Astrocyte (in vitro differentiated cells and primary cell): ENCODE results near the gene CDH23. TPM values are rescaled to one million over a fixed set of nuclear protein-coding genes. Genes with fewer than 3 reads are reported as not detected.

Experiments used
- DNase-seq: peaks from one replicate; pipeline ENCODE4 v3.0.0-alpha.2; 2010; ENCODE audit warnings: low read depth
- FAIRE-seq: peaks from 2 replicates; lab custom pipeline; 2011; peaks lifted over from hg19 to GRCh38; lab: Jason Lieb, UNC
- H2AFZ ChIP-seq: 2 replicates; pipeline ENCODE4 v1.6.0; 2012; ENCODE audit warnings: low read depth, low read length, inconsistent platforms
- H3K27ac ChIP-seq: 2 replicates; pipeline ENCODE4 v1.5.1; 2011; ENCODE audit warnings: low read depth, low read length, inconsistent platforms
- H3K27me3 ChIP-seq: 2 replicates; pipeline ENCODE4 v1.6.0; 2011; ENCODE audit warnings: low read length, inconsistent platforms; ENCODE audit not compliant: insufficient read depth
- H3K36me3 ChIP-seq: 2 replicates; pipeline ENCODE4 v1.5.1; 2011; ENCODE audit warnings: low read length, inconsistent platforms; ENCODE audit not compliant: insufficient read depth
- H3K4me1 ChIP-seq: 2 replicates; pipeline ENCODE4 v1.5.1; 2011; ENCODE audit warnings: low read length, inconsistent platforms; ENCODE audit not compliant: insufficient read depth
- H3K4me2 ChIP-seq: 2 replicates; pipeline ENCODE4 v1.6.0; 2012; ENCODE audit warnings: low read length, inconsistent platforms
- H3K4me3 ChIP-seq: 2 replicates; pipeline ENCODE4 v1.5.1; 2011; ENCODE audit warnings: low read depth, mild to moderate bottlenecking, low read length, inconsistent platforms; ENCODE audit not compliant: insufficient read depth
- H3K79me2 ChIP-seq: 2 replicates; pipeline ENCODE4 v1.6.0; 2012; ENCODE audit warnings: mild to moderate bottlenecking, low read length, inconsistent platforms; ENCODE audit not compliant: insufficient read depth
- H3K9ac ChIP-seq: 2 replicates; pipeline ENCODE4 v1.6.0; 2012; ENCODE audit warnings: mild to moderate bottlenecking, low read length, inconsistent platforms
- H3K9me3 ChIP-seq: 2 replicates; pipeline ENCODE4 v1.5.1; 2012; ENCODE audit warnings: low read depth, mild to moderate bottlenecking, low read length, inconsistent platforms; ENCODE audit not compliant: insufficient read depth
- H4K20me1 ChIP-seq: 2 replicates; pipeline ENCODE4 v1.6.0; 2012; ENCODE audit warnings: low read length, inconsistent platforms; ENCODE audit not compliant: insufficient read depth
- H3K27ac Mint-ChIP-seq: one replicate; pipeline ENCODE4 v1.8.0; 2021; ENCODE audit warnings: mild to moderate bottlenecking, mixed read lengths; ENCODE audit not compliant: unreplicated experiment
- H3K27me3 Mint-ChIP-seq: one replicate; pipeline ENCODE4 v1.8.0; 2021; ENCODE audit warnings: low read depth, mixed read lengths; ENCODE audit not compliant: unreplicated experiment
- H3K36me3 Mint-ChIP-seq: one replicate; pipeline ENCODE4 v1.8.0; 2021; ENCODE audit warnings: low read depth, mixed read lengths; ENCODE audit not compliant: unreplicated experiment
- H3K4me1 Mint-ChIP-seq: one replicate; pipeline ENCODE4 v1.8.0; 2021; ENCODE audit warnings: low read depth, mixed read lengths; ENCODE audit not compliant: unreplicated experiment
- H3K4me3 Mint-ChIP-seq: one replicate; pipeline ENCODE4 v1.8.0; 2021; ENCODE audit warnings: mild to moderate bottlenecking, moderate library complexity, mixed read lengths; ENCODE audit not compliant: unreplicated experiment
- H3K9me3 Mint-ChIP-seq: one replicate; pipeline ENCODE4 v1.8.0; 2021; ENCODE audit warnings: mild to moderate bottlenecking, mixed read lengths; ENCODE audit not compliant: unreplicated experiment
- EZH2 ChIP-seq: IDR thresholded peaks from 2 replicates; pipeline ENCODE4 v1.6.1; 2012; ENCODE audit warnings: mild to moderate bottlenecking, low read length, inconsistent platforms; ENCODE audit not compliant: insufficient read depth
- total RNA-seq: library from RNA; stranded (reverse); gene quantifications from 2 replicates; pipeline ENCODE4 v1.2.1, GENCODE V29; 2021
- TF ChIP-seq, protein P1 (sequence below): IDR thresholded peaks from 2 replicates; pipeline ENCODE4 v1.5.1; 2011; ENCODE audit warnings: low read depth, mild to moderate bottlenecking, inconsistent platforms, low read length, moderate library complexity; ENCODE audit not compliant: insufficient read depth

CDH23 gene
- total RNA-seq, 1 donor from 2014 or later: not detected

DNA sequence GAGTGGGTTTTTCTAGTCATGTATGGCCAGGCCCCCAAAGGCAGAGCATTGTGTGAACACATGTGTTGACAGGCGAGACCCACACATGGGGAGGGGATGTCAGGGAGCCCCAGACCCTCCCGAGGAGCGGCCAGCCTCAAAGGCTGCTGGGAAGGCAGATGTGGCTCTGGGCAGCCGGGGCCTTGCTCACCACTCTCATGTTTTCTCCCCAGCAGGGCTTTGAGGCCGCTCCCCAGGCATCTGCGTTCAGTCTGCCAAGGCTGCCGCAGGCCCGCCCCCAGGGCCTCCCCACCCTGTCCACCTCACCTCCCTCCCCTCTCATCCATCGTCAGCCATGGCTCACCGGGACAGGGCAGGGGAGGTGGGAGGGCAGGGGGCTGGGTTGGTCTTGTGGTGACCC, 393.2 kb downstream of the CDH23 start:
- no peaks in the 10 kb centered on the region for H3K79me2 ChIP-seq
- no peaks in the 10 kb centered on the region for H3K9me3 ChIP-seq
- no peaks in the 10 kb centered on the region for H3K4me1 Mint-ChIP-seq
- FAIRE-seq (no peak), DNase-seq (no peak)
- H3K9me3 Mint-ChIP-seq: peaks cover 3% of the 10 kb centered on the region
- no peak overlapping the region for H3K4me3 ChIP-seq
- H3K27me3 Mint-ChIP-seq: peaks cover 50% of the 10 kb centered on the region
- H3K27ac Mint-ChIP-seq: no peak overlapping the region
- H3K4me1 ChIP-seq: no peaks in the 10 kb centered on the region
- no peak overlapping the region for H3K9ac ChIP-seq
- no peak overlapping the region for H3K4me2 ChIP-seq
- H3K36me3 ChIP-seq: no peaks in the 10 kb centered on the region
- no peak overlapping the region for H3K27ac ChIP-seq
- H2AFZ ChIP-seq: no peak overlapping the region
- no peak for TF ChIP-seq EZH2
- TF ChIP-seq, protein P1, sequence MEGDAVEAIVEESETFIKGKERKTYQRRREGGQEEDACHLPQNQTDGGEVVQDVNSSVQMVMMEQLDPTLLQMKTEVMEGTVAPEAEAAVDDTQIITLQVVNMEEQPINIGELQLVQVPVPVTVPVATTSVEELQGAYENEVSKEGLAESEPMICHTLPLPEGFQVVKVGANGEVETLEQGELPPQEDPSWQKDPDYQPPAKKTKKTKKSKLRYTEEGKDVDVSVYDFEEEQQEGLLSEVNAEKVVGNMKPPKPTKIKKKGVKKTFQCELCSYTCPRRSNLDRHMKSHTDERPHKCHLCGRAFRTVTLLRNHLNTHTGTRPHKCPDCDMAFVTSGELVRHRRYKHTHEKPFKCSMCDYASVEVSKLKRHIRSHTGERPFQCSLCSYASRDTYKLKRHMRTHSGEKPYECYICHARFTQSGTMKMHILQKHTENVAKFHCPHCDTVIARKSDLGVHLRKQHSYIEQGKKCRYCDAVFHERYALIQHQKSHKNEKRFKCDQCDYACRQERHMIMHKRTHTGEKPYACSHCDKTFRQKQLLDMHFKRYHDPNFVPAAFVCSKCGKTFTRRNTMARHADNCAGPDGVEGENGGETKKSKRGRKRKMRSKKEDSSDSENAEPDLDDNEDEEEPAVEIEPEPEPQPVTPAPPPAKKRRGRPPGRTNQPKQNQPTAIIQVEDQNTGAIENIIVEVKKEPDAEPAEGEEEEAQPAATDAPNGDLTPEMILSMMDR: no peak
- peaks cover 2% of the 10 kb centered on the region for H3K27me3 ChIP-seq
- no peak overlapping the region for H3K4me3 Mint-ChIP-seq
- no peaks in the 10 kb centered on the region for H3K36me3 Mint-ChIP-seq
- no peaks in the 10 kb centered on the region for H4K20me1 ChIP-seq

DNA sequence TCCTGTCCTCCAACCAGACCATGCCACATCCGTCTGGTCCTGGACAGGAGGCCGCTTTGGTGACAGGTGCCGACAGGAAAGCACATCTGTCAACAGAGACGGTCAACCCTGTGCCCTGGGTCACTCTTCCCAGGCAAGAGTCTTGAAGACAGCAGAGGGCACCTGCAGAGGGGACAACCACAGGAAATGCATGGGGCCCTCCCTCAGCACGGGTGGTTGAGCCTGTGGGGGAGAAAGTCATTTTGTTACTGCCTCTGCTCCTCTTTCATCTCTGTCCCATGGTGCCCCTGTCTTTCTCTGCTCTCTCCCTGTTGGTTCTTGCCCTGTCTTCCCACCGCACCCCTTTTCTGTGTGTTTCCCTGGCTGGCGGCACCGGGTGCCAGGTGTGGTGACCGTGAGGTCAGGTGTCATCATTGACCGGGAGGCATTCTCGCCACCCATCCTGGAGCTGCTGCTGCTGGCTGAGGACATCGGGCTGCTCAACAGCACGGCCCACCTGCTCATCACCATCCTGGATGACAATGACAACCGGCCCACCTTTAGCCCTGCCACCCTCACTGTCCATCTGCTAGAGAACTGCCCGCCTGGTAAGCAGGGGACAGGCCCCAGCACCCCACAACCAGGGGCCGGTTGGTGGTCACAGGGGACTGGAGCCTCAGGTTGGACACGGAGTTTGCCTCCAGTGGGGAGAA, 394.2 kb downstream of the CDH23 start:
- H3K27ac Mint-ChIP-seq: no peak overlapping the region
- no peak overlapping the region for H3K4me3 Mint-ChIP-seq
- no peak overlapping the region for H3K4me2 ChIP-seq
- H3K9me3 Mint-ChIP-seq: peaks cover 3% of the 10 kb centered on the region
- TF ChIP-seq, protein P1: no peak
- TF ChIP-seq EZH2: no peak
- no peak overlapping the region for H3K4me3 ChIP-seq
- H3K36me3 ChIP-seq: no peaks in the 10 kb centered on the region
- no peak for DNase-seq
- H3K4me1 Mint-ChIP-seq: no peaks in the 10 kb centered on the region
- H3K79me2 ChIP-seq: no peaks in the 10 kb centered on the region
- H2AFZ ChIP-seq: no peak overlapping the region
- peaks cover 45% of the 10 kb centered on the region for H3K27me3 Mint-ChIP-seq
- no peaks in the 10 kb centered on the region for H4K20me1 ChIP-seq
- H3K9me3 ChIP-seq: no peaks in the 10 kb centered on the region
- H3K4me1 ChIP-seq: no peaks in the 10 kb centered on the region
- no peak overlapping the region for H3K9ac ChIP-seq
- H3K27ac ChIP-seq: no peak overlapping the region
- H3K36me3 Mint-ChIP-seq: no peaks in the 10 kb centered on the region
- FAIRE-seq: no peak
- H3K27me3 ChIP-seq: peaks cover 2% of the 10 kb centered on the region

DNA sequence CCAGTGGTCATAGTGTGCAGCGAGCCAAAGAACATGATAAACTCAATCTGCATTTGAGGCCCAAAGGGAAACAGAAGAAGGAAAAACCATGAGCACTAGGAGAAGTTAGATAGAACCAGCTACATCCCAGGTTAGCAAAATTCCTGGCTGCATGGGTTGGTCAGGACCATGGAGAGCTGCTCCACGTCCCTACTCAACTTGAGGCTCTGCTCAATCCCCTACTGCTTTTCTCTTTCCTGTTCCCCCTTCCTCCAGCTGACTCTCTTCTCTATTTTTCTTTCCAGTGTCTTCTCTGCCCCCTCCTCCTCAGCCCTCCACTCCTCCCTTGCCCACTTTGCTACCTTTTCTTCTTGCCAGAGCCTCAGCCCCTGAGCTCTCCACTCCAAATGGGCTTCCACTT, 398.5 kb downstream of the CDH23 start:
- H3K27me3 ChIP-seq: peaks cover 2% of the 10 kb centered on the region
- H3K4me1 ChIP-seq: no peaks in the 10 kb centered on the region
- no peak overlapping the region for H3K4me3 ChIP-seq
- Mint-ChIP-seq H3K4me1 (no peaks in the 10 kb centered on the region), H3K27me3 (peaks cover 43% of the 10 kb centered on the region), H3K36me3 (no peaks in the 10 kb centered on the region), H3K4me3 (no peak overlapping the region), H3K9me3 (no peaks in the 10 kb centered on the region), H3K27ac (no peak overlapping the region)
- H3K36me3 ChIP-seq: no peaks in the 10 kb centered on the region
- DNase-seq (peak; percentile 12), FAIRE-seq (no peak)
- no peak overlapping the region for H3K9ac ChIP-seq
- no peak overlapping the region for H2AFZ ChIP-seq
- H3K79me2 ChIP-seq: no peaks in the 10 kb centered on the region
- no peaks in the 10 kb centered on the region for H4K20me1 ChIP-seq
- H3K27ac ChIP-seq: no peak overlapping the region
- H3K9me3 ChIP-seq: no peaks in the 10 kb centered on the region
- no peak overlapping the region for H3K4me2 ChIP-seq
- TF ChIP-seq, protein P1: no peak
- TF ChIP-seq EZH2: no peak
